Fibroblast of pulmonary artery (primary cell): Measurements from ENCODE around the gene IRS1.

Experiments used
- DNase-seq: peaks from one replicate; pipeline ENCODE4 v3.0.0-alpha.2; 2010; ENCODE audit warnings: low read depth
- H3K4me3 ChIP-seq: replicated peaks from 2 replicates; pipeline ENCODE4 v1.5.1; 2011; ENCODE audit warnings: low read depth, mild to moderate bottlenecking, control low read depth, low read length, moderate library complexity
- TF ChIP-seq, protein P1 (sequence below): IDR thresholded peaks from 2 replicates; pipeline ENCODE4 v1.5.1; 2011; ENCODE audit warnings: mild to moderate bottlenecking, control low read depth, low read length, inconsistent platforms; ENCODE audit errors: missing control alignments

Gene IRS1

DNA sequence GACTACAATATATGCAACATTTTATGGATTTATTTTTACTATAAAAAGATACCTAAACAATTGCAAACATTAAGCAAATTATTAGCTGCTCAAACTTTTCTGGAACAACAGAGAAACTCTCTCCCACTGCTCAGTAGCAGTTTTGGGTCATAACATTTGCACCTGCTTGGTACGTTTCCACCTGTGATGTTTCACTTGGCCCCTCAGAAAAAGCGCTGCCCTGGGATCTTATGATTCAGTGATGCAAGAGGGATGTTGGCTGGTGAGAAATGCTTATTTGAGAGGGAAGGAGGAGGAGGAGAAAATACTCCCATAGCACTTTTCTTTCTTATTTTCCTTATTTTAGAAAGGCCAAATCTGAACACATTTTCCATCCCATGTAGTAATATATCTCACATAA is 9.2 kb downstream of the IRS1 start:
- TF ChIP-seq, protein P1, sequence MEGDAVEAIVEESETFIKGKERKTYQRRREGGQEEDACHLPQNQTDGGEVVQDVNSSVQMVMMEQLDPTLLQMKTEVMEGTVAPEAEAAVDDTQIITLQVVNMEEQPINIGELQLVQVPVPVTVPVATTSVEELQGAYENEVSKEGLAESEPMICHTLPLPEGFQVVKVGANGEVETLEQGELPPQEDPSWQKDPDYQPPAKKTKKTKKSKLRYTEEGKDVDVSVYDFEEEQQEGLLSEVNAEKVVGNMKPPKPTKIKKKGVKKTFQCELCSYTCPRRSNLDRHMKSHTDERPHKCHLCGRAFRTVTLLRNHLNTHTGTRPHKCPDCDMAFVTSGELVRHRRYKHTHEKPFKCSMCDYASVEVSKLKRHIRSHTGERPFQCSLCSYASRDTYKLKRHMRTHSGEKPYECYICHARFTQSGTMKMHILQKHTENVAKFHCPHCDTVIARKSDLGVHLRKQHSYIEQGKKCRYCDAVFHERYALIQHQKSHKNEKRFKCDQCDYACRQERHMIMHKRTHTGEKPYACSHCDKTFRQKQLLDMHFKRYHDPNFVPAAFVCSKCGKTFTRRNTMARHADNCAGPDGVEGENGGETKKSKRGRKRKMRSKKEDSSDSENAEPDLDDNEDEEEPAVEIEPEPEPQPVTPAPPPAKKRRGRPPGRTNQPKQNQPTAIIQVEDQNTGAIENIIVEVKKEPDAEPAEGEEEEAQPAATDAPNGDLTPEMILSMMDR = no peak
- no peak for DNase-seq
- no peak overlapping the region for H3K4me3 ChIP-seq

DNA sequence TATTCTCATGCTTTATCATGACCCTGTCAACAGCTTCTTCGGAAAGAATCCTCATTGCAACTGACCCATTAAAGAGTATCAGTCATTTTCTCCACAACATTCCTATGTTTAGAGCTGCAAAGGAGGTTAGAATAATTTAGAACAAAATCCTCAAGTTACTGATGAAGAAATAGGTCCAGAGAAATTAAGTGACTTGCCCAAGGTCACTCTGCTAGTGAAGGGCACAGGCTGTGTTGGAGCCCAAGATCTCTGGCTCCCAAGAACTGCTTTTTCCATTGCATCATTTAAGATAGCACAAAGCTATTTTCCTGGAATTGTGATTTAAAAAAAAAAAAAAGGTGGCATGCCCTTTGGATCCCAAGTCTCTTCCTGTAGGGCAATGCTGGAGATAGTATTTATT is 9.6 kb downstream of the IRS1 start:
- TF ChIP-seq, protein P1 = no peak
- DNase-seq = peak; percentile 18
- no peak overlapping the region for H3K4me3 ChIP-seq

DNA sequence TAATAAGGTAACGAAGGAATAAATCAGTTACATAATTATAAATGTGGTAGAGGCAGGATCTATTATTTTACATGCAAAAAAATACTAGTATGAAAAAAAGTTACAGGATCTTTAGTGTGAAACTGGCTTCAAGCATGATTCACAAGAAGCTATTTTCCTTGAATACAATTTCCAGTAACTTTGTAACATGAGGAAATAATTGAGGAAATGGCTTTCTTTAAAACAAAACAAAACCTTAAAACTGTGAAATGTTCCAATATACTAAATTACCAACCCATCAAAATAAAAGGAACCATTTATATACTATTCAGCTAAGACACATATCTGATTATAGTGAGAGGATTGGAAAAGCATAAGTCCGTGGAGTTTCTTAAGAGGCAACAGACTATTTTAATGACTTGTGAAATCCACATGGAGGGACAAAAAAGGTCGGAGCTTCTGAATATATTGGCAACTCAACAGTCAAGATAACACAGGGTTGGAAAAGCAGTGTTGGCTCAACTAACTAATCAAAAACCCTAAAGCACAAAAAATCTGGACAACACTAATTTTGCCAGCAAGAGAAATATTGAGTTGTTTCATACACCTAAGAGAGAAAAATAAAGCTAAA is 10.6 kb downstream of the IRS1 start:
- DNase-seq = peak; percentile 26
- no peak overlapping the region for H3K4me3 ChIP-seq
- TF ChIP-seq, protein P1 = no peak

DNA sequence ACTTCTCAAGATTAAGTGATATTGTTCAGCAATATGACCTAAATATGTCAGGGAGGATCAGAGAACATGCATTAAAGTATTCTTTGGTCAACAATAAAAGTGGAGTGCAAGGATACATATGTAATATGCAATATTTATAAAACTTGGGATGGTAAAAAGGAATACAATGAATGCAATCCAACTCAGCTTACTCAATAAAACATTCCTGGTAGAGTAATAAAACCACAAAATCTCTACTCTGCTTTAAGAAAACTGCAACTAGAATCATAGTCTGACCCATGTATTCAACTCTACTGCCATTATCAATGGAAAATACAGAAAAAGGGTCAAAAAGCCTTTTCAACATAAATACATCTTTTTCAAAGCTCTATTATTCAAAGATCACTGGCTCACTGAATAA is 11.6 kb downstream of the IRS1 start:
- peak; percentile 29 for DNase-seq
- TF ChIP-seq, protein P1 = no peak
- H3K4me3 ChIP-seq = no peak overlapping the region

DNA sequence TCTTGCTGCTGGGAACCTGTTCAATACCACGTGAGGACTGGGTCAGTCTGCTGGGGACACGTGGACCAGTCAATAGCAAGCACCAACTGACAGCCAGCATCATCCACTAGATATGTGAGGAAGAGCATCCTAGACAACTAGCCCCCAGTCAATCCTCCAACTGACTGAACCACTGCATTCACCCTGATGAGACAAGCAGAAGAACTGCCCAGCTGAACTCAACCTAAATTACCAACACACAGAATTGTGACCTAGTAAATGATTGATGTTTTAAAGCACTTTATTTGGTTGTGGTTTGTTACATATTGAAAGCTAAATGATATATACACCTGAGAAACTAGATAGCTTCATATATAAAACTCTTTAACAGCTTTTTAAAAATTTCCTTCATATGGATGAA is 15.7 kb downstream of the IRS1 start:
- H3K4me3 ChIP-seq = no peak overlapping the region
- no peak for DNase-seq
- TF ChIP-seq, protein P1 = no peak

DNA sequence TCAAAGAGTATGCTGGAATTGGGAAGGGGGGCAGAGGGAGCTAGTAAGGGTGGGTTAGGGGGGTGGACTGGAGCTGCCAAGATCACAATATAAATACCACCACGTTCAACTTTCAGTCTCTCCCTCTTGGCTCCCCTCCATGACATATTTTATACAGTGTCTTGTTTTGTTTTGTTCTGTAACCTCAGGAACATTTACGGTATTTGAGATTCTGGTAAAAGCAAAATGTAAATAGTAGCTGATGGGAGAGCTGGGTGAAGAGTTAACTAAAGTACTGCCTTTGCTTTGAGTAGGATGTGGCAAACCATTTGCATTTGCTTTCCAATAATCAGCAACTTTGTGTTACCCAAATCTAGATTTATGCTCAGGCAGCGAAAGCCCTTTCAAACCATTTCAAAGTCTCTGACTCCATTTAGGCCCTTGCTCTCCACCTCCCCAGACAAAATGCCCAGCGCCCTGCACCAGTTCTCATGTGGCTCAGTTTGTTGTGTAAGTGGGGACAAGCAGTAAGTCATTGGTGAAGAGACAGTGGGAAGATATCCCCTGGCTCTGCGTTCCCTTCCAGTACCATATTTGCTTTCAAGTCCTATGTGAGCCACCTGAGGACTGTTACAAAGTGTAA is 17.4 kb downstream of the IRS1 start:
- TF ChIP-seq, protein P1 = no peak
- peak; percentile 65 for DNase-seq
- no peak overlapping the region for H3K4me3 ChIP-seq

DNA sequence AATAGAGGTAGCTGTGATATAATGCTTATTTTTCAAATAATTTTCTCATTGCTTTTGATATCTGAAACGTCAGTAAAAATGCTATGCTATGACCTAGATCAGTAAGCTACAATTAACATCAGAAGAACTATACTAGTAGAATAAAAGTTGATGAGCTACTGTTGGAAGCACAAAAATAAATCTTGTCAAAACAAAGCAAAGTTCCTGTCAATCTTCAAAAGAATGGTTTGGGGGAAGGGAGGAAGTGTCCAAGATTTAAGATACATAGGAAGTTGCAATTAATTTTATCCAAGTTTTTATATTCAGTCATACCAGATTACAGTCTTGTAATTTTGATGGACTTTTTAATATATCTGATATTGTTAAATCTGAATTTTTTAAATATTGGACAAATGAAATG is 19.2 kb downstream of the IRS1 start:
- TF ChIP-seq, protein P1 = no peak
- DNase-seq = no peak
- H3K4me3 ChIP-seq = no peak overlapping the region
